ENCODE measurements around the gene DPM3. TPM values are rescaled to one million over a fixed set of nuclear protein-coding genes. Genes with fewer than 3 reads are reported as not detected.

Gene DPM3
- total and polyA plus RNA-seq, 9 of the 15 experiments (the other 6 are each of a cell fraction or from before 2014, with no cell fraction given), result 3.7 to 120 (median 36.4) TPM

GRCh38 chr1:155172732-155173477 is 32.6 kb upstream of the DPM3 start, which contains the start of gene KRTCAP2 (continued):
- TF ChIP-seq ZBTB40 (IDR thresholded peaks at IDR 0.05) (0 out of 2 replicates have a peak, but pooled peaks have one; percentile 11), ZBTB40 (CRISPR knock-in tag; IDR thresholded peaks at IDR 0.05) (no peak), STAG1 (CRISPR knock-in tag; IDR thresholded peaks at IDR 0.05; ENCODE audit: borderline replicate concordance) (peak; percentile 31; the same call in 1 of the 2 replicates), OTX1 (CRISPR knock-in tag; IDR thresholded peaks at IDR 0.05) (0 out of 2 replicates have a peak, but pooled peaks have one; percentile 43), SFPQ (IDR thresholded peaks at IDR 0.05; ENCODE audit: low read depth, low read length) (no peak), USF1 (CRISPR knock-in tag; IDR thresholded peaks at IDR 0.05) (no peak), SAFB (IDR thresholded peaks at IDR 0.05; ENCODE audit: borderline replicate concordance, low read depth, low read length) (no peak), ZBTB17 (CRISPR knock-in tag; IDR thresholded peaks at IDR 0.05) (0 out of 2 replicates have a peak, but pooled peaks have one; percentile 11), RUNX1 (IDR thresholded peaks at IDR 0.05; ENCODE audit: low read depth) (no peak), NRF1 (conservative IDR thresholded peaks at IDR 0.05 in 1 of 2, IDR thresholded peaks at IDR 0.05 in 1 of 2) (peak; percentile 97 to 98), E2F6 (IDR thresholded peaks at IDR 0.05; ENCODE audit: borderline replicate concordance in 1 of 2, extremely low read depth in 1 of 2, insufficient read depth in 1 of 2, insufficient read length in 1 of 2, low read depth in 1 of 2, low read length in 1 of 2, poor library complexity in 1 of 2, severe bottlenecking in 1 of 2) (no peak), CHCHD3 (CRISPR knock-in tag; IDR thresholded peaks at IDR 0.05) (no peak), CGGBP1 (CRISPR knock-in tag; IDR thresholded peaks at IDR 0.05) (no peak)

Measured in K562 (cell line).